ENCODE measurements around the gene HDAC5. TPM values are rescaled to one million over a fixed set of nuclear protein-coding genes. Genes with fewer than 3 reads are reported as not detected.
A peak's percentile ranks its signal among the peaks of the same experiment; 100 is the strongest.
"Not testable (repeated sequence)": the region's sequence is repeated elsewhere in the genome, so short reads cannot be mapped to it uniquely, and the experiment has no call there.

Gene HDAC5
- polyA plus RNA-seq, 3 donors: 16.1 to 93.6 (median 24.7) TPM

DNA sequence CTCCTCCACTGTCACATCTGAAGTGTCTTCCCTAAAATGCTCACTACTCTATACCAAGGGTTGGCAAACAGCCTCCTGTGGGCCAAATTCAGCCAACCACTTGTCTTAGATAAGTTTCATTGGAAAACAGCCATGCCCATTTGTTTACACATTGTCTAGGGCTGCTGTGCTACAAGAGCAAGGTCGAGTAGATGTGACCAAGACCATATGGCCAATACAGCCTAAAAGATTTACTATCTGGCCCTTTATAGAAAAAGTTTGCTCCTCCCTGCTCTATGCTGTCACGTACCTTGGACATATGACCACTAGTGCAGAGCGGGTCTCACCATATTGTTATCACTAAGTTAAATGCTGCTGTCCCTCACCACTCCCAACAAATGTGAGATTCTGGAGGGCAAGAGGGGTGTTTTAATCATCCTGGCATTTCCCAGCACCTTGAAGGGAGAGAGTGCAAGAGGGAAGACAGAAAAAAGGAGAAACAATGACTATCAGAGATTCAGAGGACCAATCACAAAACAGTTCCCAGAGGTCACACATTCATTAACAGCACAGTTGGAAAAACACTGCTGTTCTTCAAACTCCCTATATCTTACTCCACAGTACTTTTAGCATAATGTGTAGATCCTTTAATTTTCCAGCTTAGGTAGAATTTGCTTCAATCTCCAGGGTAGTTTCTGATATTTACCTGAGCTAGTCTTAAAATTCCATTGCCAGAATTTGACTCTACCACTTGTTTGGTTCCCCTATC lies 70.1 kb downstream of the HDAC5 start:
- H3K27ac Mint-ChIP-seq: peak overlapping the region in 5 of 7 donors; percentile 11 to 68 (median 37)
- TF ChIP-seq, protein P1, sequence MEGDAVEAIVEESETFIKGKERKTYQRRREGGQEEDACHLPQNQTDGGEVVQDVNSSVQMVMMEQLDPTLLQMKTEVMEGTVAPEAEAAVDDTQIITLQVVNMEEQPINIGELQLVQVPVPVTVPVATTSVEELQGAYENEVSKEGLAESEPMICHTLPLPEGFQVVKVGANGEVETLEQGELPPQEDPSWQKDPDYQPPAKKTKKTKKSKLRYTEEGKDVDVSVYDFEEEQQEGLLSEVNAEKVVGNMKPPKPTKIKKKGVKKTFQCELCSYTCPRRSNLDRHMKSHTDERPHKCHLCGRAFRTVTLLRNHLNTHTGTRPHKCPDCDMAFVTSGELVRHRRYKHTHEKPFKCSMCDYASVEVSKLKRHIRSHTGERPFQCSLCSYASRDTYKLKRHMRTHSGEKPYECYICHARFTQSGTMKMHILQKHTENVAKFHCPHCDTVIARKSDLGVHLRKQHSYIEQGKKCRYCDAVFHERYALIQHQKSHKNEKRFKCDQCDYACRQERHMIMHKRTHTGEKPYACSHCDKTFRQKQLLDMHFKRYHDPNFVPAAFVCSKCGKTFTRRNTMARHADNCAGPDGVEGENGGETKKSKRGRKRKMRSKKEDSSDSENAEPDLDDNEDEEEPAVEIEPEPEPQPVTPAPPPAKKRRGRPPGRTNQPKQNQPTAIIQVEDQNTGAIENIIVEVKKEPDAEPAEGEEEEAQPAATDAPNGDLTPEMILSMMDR (IDR thresholded peaks at IDR 0.05): no peak
- 43% methylated on average over 1 of the region's 3 CpGs for WGBS (ENCODE audit: insufficient coverage)
- no peak overlapping the region for H2AFZ ChIP-seq (ENCODE audit: insufficient read depth, low read depth, low read length, poor library complexity, severe bottlenecking)
- peaks cover 54 to 86% of the 10 kb centered on the region in 2 donors for H3K36me3 ChIP-seq (replicated peaks in 1 of 2; ENCODE audit: control insufficient read depth in 1 of 2, insufficient read depth in 2 of 2, low read length in 2 of 2)
- no peak overlapping the region for H3K4me2 ChIP-seq (replicated peaks; ENCODE audit: extremely low read depth, low read length, poor library complexity, severe bottlenecking)
- peaks cover 65% of the 10 kb centered on the region for H4K20me1 ChIP-seq (ENCODE audit: insufficient read depth, low read length)
- no peaks in the 10 kb centered on the region for H3K4me1 ChIP-seq (ENCODE audit: control insufficient read depth in 1 of 2, insufficient read depth in 2 of 2, low read length in 2 of 2)
- no peak overlapping the region for H3K9ac ChIP-seq (ENCODE audit: insufficient read depth, low read length, poor library complexity, severe bottlenecking)
- DNase-seq: no peak
- H3K79me2 ChIP-seq (ENCODE audit: insufficient read depth, low read length): peaks cover 86% of the 10 kb centered on the region
- H3K4me3 ChIP-seq (replicated peaks in 1 of 3; ENCODE audit: low read depth in 2 of 3, low read length in 3 of 3): no peak overlapping the region
- no peaks in the 10 kb centered on the region for H3K27me3 Mint-ChIP-seq (ENCODE audit: low read depth in 3 of 3)
- no peak overlapping the region for H3K4me3 Mint-ChIP-seq
- peaks cover 42 to 72% of the 10 kb centered on the region in 2 donors for H3K36me3 Mint-ChIP-seq
- no peaks in the 10 kb centered on the region for H3K9me3 Mint-ChIP-seq
- intact Hi-C loops (cut with micrococcal nuclease): no loop called here
- H3K9me3 ChIP-seq (replicated peaks in 1 of 2; ENCODE audit: control insufficient read depth in 1 of 2, insufficient read depth in 1 of 2, low read length in 2 of 2): no peaks in the 10 kb centered on the region
- H3K27me3 ChIP-seq (ENCODE audit: control insufficient read depth in 2 of 2, insufficient read depth in 2 of 2, low read length in 2 of 2): no peaks in the 10 kb centered on the region
- peaks cover 12% of the 10 kb centered on the region for H3K4me1 Mint-ChIP-seq
- peak overlapping the region in 1 of 2 donors; percentile 47 for H3K27ac ChIP-seq (ENCODE audit: low read depth in 1 of 2, low read length in 2 of 2)

DNA sequence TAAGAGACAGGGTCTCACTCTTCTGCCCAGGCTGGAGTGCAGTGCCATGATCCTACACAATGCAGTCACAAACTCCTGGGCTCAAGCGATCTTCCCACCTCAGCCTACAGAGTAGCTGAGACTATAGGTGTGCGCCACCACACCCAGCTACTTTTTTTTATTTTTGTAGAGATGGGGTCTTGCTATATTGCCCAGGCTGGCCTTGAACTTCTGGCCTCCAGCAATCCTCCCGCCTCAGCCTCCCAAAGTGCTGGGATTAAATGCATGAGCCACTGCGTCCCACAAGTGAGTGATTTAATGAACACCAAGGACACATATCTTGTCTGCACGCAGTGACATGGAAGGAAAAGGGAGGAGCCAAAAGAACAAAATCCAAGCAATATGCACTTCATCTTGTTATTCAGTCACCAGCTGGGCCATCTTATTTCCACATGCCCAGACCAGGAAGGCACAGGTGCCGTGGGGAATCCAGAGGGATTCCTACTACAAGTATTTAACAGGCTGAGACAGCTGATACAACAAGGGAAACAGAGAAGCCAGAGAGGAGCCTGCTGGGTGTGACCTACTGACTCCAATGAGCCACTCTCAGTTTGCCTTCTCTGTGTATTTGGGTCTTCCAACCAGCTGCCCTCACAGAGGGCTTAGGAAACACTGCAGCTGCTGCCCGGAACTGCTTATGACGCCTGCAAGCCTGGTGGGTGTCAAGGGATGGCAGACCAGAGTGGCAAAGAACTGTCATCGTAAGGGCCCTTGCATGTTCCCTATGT lies 74.0 kb downstream of the HDAC5 start:
- Histone ChIP-seq H3K4me3 (replicated peaks in 1 of 3; ENCODE audit: low read depth in 2 of 3, low read length in 3 of 3) (no peak overlapping the region), H3K79me2 (ENCODE audit: insufficient read depth, low read length) (peaks cover 77% of the 10 kb centered on the region), H3K27me3 (ENCODE audit: control insufficient read depth in 2 of 2, insufficient read depth in 2 of 2, low read length in 2 of 2) (no peaks in the 10 kb centered on the region), H2AFZ (ENCODE audit: insufficient read depth, low read depth, low read length, poor library complexity, severe bottlenecking) (no peak overlapping the region), H3K9ac (ENCODE audit: insufficient read depth, low read length, poor library complexity, severe bottlenecking) (no peak overlapping the region), H3K9me3 (replicated peaks in 1 of 2; ENCODE audit: control insufficient read depth in 1 of 2, insufficient read depth in 1 of 2, low read length in 2 of 2) (no peaks in the 10 kb centered on the region), H3K36me3 (replicated peaks in 1 of 2; ENCODE audit: control insufficient read depth in 1 of 2, insufficient read depth in 2 of 2, low read length in 2 of 2) (peaks cover 48 to 76% of the 10 kb centered on the region in 2 donors), H3K4me1 (ENCODE audit: control insufficient read depth in 1 of 2, insufficient read depth in 2 of 2, low read length in 2 of 2) (peaks cover 2 to 11% of the 10 kb centered on the region in 2 donors), H3K27ac (ENCODE audit: low read depth in 1 of 2, low read length in 2 of 2) (no peak overlapping the region), H3K4me2 (replicated peaks; ENCODE audit: extremely low read depth, low read length, poor library complexity, severe bottlenecking) (no peak overlapping the region), H4K20me1 (ENCODE audit: insufficient read depth, low read length) (peaks cover 49% of the 10 kb centered on the region)
- peak overlapping the region in 2 of 7 donors; percentile 30 for H3K27ac Mint-ChIP-seq
- H3K27me3 Mint-ChIP-seq (ENCODE audit: low read depth in 3 of 3): no peaks in the 10 kb centered on the region
- no peak for DNase-seq
- TF ChIP-seq, protein P1 (IDR thresholded peaks at IDR 0.05): no peak
- WGBS (ENCODE audit: insufficient coverage): 100% methylated on average over 5 of the region's 9 CpGs
- no peak overlapping the region for H3K4me3 Mint-ChIP-seq
- H3K9me3 Mint-ChIP-seq: peaks cover 2 to 9% (median 4%) of the 10 kb centered on the region in 7 donors
- H3K4me1 Mint-ChIP-seq: peaks cover 21% of the 10 kb centered on the region
- intact Hi-C loops (cut with micrococcal nuclease): no loop called here
- H3K36me3 Mint-ChIP-seq: peaks cover 48 to 76% of the 10 kb centered on the region in 2 donors

DNA sequence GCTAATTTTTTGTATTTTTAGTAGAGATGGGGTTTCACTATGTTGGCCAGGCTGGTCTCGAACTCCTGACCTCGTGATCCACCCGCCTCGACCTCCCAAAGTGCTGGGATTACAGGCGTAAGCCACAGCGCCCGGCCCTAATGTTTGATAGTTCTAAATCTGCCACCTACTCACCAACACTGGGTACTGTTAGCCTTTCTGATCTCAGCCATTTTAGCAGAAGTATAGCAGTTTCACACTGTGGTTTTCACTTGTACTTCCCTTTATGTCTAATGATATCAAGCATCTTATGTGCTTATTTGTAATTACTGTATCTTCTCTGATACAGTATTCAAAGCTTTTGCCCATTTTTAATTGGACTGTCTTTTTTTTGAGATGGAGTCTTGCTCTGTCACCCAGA lies 76.5 kb downstream of the HDAC5 start:
- H3K27me3 ChIP-seq (ENCODE audit: control insufficient read depth in 2 of 2, insufficient read depth in 2 of 2, low read length in 2 of 2); DNase-seq; H3K4me3 Mint-ChIP-seq; H3K27ac ChIP-seq (ENCODE audit: low read depth in 1 of 2, low read length in 2 of 2); H3K9me3 ChIP-seq (replicated peaks in 1 of 2; ENCODE audit: control insufficient read depth in 1 of 2, insufficient read depth in 1 of 2, low read length in 2 of 2); H3K4me2 ChIP-seq (replicated peaks; ENCODE audit: extremely low read depth, low read length, poor library complexity, severe bottlenecking); H3K9me3 Mint-ChIP-seq; H2AFZ ChIP-seq (ENCODE audit: insufficient read depth, low read depth, low read length, poor library complexity, severe bottlenecking); intact Hi-C loops (cut with micrococcal nuclease); H3K9ac ChIP-seq (ENCODE audit: insufficient read depth, low read length, poor library complexity, severe bottlenecking); H3K27me3 Mint-ChIP-seq (ENCODE audit: low read depth in 3 of 3); H3K4me3 ChIP-seq (replicated peaks in 1 of 3; ENCODE audit: low read depth in 2 of 3, low read length in 3 of 3): not testable (repeated sequence)
- Mint-ChIP-seq H3K27ac (peak overlapping the region in 4 of 7 donors; percentile 26 to 75 (median 48)), H3K36me3 (peaks cover 28 to 53% of the 10 kb centered on the region in 2 donors), H3K4me1 (peaks cover 31% of the 10 kb centered on the region)
- WGBS (ENCODE audit: insufficient coverage): 96% methylated on average over 5 of the region's 7 CpGs
- Histone ChIP-seq H3K4me1 (ENCODE audit: control insufficient read depth in 1 of 2, insufficient read depth in 2 of 2, low read length in 2 of 2) (peaks cover 22 to 31% of the 10 kb centered on the region in 2 donors), H3K36me3 (replicated peaks in 1 of 2; ENCODE audit: control insufficient read depth in 1 of 2, insufficient read depth in 2 of 2, low read length in 2 of 2) (peaks cover 32 to 52% of the 10 kb centered on the region in 2 donors), H3K79me2 (ENCODE audit: insufficient read depth, low read length) (peaks cover 59% of the 10 kb centered on the region), H4K20me1 (ENCODE audit: insufficient read depth, low read length) (peaks cover 42% of the 10 kb centered on the region)

Data from CD14-positive monocyte (primary cell).